C4-2B (cell line): Measurements from ENCODE around the gene MYBPC3.

ENCODE experiments used
- ZFX ChIP-seq: fragments of 450-650 bp; IDR thresholded peaks from 2 replicates; pipeline ENCODE4 v1.6.1; 2017
- TF ChIP-seq, protein P1 (sequence below): fragments of 450-650 bp; conservative IDR thresholded peaks from 2 replicates; pipeline ENCODE4 v1.5.1; 2017; ENCODE audit warnings: mild to moderate bottlenecking

DNA sequence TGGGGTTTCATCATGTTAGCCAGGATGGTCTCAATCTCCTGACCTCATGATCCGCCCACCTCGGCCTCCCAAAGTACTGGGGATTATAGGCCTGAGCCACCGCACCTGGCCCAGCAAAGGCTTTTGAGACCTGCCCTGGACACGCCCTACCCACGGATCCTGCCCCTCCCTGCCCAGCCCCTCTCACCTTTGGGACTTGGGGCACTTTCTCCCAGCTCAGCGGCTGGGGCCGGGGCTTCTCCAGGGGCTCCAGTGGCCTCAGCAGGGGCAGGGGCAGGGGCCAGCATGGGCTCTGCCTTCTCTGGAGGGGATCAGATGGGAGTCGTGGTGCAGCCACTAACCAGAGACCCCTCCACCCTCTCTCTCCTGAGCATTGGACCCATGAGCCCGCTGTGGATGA, 2.2 kb downstream of the MYBPC3 start:
- TF ChIP-seq, protein P1, sequence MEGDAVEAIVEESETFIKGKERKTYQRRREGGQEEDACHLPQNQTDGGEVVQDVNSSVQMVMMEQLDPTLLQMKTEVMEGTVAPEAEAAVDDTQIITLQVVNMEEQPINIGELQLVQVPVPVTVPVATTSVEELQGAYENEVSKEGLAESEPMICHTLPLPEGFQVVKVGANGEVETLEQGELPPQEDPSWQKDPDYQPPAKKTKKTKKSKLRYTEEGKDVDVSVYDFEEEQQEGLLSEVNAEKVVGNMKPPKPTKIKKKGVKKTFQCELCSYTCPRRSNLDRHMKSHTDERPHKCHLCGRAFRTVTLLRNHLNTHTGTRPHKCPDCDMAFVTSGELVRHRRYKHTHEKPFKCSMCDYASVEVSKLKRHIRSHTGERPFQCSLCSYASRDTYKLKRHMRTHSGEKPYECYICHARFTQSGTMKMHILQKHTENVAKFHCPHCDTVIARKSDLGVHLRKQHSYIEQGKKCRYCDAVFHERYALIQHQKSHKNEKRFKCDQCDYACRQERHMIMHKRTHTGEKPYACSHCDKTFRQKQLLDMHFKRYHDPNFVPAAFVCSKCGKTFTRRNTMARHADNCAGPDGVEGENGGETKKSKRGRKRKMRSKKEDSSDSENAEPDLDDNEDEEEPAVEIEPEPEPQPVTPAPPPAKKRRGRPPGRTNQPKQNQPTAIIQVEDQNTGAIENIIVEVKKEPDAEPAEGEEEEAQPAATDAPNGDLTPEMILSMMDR, result no peak
- TF ChIP-seq ZFX, result no peak
